Right atrium auricular region (tissue), 2 donors: ENCODE results near the gene L3MBTL4. TPM values are rescaled to one million over a fixed set of nuclear protein-coding genes. Genes with fewer than 3 reads are reported as not detected.

Experiments used
- DNase-seq: peaks from one replicate; pipeline ENCODE4 v3.0.0-alpha.2; 2019; ENCODE audit warnings: low spot score
- H3K27ac ChIP-seq, 2 donors: fragments of 200-600 bp; sonication (generic); 1 replicate in 1 of 2; 2 replicates in 1 of 2; pipeline ENCODE4 v1.5.1; 2016 to 2019
- H3K27me3 ChIP-seq, 2 donors: fragments of 200-600 bp; sonication (generic); one replicate each; pipeline versions ENCODE4 v1.5.1 to v1.6.0; 2017 to 2019
- H3K36me3 ChIP-seq: fragments of 200-600 bp; sonication (generic); one replicate; pipeline ENCODE4 v1.5.1; 2016
- H3K4me1 ChIP-seq, 2 donors: fragments of 200-600 bp; sonication (generic); one replicate each; pipeline versions ENCODE4 v1.5.1 to v1.6.0; 2017 to 2019
- H3K4me3 ChIP-seq, 2 donors: fragments of 200-600 bp; sonication (generic); 1 replicate in 1 of 2; 2 replicates in 1 of 2; pipeline ENCODE4 v1.5.1; 2017 to 2019; ENCODE audit warnings: mild to moderate bottlenecking in 1 of 2, moderate library complexity in 1 of 2
- H3K9me3 ChIP-seq, 2 donors: fragments of 200-600 bp; sonication (generic); one replicate each; pipeline ENCODE4 v1.5.1; 2019
- CTCF ChIP-seq, 2 donors: fragments of 200-600 bp; sonication (generic); IDR thresholded peaks; one replicate each; pipeline ENCODE4 v1.5.1; 2019; ENCODE audit warnings: antibody characterized with exemption in 2 of 2
- microRNA-seq, 2 donors: library from miRNA; unstranded; fragments of <30 nt; microRNA quantifications; one replicate each; pipeline ENCODE4, GENCODE V29; 2016 to 2017; ENCODE audit warnings: borderline number of aligned reads in 2 of 2, borderline replicate concordance in 1 of 2
- total RNA-seq, 2 donors: library from RNA; depleted of rRNA; stranded (reverse); fragments of >200 nt; gene quantifications; one replicate each; pipeline ENCODE4 v1.1.0, GENCODE V29; 2016

The L3MBTL4 gene
- total RNA-seq, 2 donors from 2014 or later = 6.6 to 10.5 TPM

- no peak for TF ChIP-seq CTCF (IDR thresholded peaks at IDR 0.05)
- H3K4me3 ChIP-seq = no peak overlapping the region
- no peaks in the 10 kb centered on the region for H3K4me1 ChIP-seq
- H3K36me3 ChIP-seq = no peaks in the 10 kb centered on the region
- DNase-seq = no peak
- H3K9me3 ChIP-seq = no peaks in the 10 kb centered on the region
- H3K27me3 ChIP-seq = no peaks in the 10 kb centered on the region
- no peak overlapping the region for H3K27ac ChIP-seq
Measured at GRCh38 chr18:5914951-5915350, 499.8 kb downstream of the L3MBTL4 start.

- H3K27me3 ChIP-seq = no peaks in the 10 kb centered on the region
- no peaks in the 10 kb centered on the region for H3K4me1 ChIP-seq
- no peaks in the 10 kb centered on the region for H3K9me3 ChIP-seq
- no peak overlapping the region for H3K4me3 ChIP-seq
- TF ChIP-seq CTCF (IDR thresholded peaks at IDR 0.05) = no peak
- no peak for DNase-seq
- no peaks in the 10 kb centered on the region for H3K36me3 ChIP-seq
- H3K27ac ChIP-seq = no peak overlapping the region
Measured at GRCh38 chr18:5914016-5914415, 500.7 kb downstream of the L3MBTL4 start.

DNA sequence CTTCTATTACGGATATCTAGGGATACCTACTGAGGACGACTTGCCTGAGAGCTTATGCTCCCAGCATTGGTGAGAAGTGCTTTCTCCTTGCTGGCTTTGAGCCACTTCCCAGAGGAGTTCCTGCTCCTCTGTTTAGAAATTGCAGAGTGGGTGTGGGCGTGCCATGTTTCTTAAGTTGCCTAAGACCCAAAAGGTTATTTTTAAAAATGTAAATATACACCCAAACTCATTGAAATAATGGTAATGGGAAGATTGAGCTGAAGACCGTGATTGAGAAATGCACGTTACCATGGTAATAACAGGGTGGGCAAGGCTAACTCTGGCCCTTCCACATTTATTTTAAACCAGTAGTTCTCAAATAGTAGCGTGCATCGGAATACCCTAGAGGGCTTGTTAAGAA lies 502.1 kb downstream of the L3MBTL4 start:
- no peak overlapping the region for H3K27ac ChIP-seq

DNA sequence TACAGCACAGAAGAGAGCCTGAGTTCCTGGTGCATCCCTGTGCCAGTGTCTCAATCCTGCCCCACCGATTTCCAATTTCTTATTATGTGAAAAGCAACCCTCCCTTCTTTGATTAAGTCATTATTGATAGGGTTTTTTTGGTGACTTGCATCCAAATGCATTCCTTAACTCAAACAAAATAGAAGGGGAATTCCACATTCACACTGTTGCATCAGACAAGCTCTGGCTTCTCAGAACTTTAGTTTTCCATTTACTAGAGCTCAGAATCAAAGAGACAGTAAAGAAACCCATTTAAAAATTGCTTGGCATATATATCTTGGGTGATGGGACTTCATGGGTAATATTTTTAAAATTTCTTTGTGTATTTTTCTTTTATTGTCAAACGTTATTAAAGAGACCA lies 505.6 kb downstream of the L3MBTL4 start:
- no peak for TF ChIP-seq CTCF (IDR thresholded peaks at IDR 0.05)
- Histone ChIP-seq H3K36me3 (no peaks in the 10 kb centered on the region), H3K4me3 (no peak overlapping the region), H3K27ac (no peak overlapping the region), H3K4me1 (no peaks in the 10 kb centered on the region), H3K27me3 (no peaks in the 10 kb centered on the region), H3K9me3 (no peaks in the 10 kb centered on the region)
- no peak for DNase-seq

More for the DNA sequence above, 502.1 kb downstream of the L3MBTL4 start:
- Histone ChIP-seq H3K9me3 (no peaks in the 10 kb centered on the region), H3K27me3 (no peaks in the 10 kb centered on the region), H3K4me3 (no peak overlapping the region), H3K36me3 (no peaks in the 10 kb centered on the region), H3K4me1 (no peaks in the 10 kb centered on the region)
- no peak for DNase-seq
- TF ChIP-seq CTCF (IDR thresholded peaks at IDR 0.05) = no peak

Small RNAs within 50 kb of the gene (microRNA-seq; reads per million reads assigned to microRNA genes)
- 0 reads per million in 2 donors for gene MIR4317
